Neural progenitor cell (in vitro differentiated cells): ENCODE data around the gene ZNF148. TPM values are rescaled to one million over a fixed set of nuclear protein-coding genes. Genes with fewer than 3 reads are reported as not detected.

Experiments used
- DNase-seq: peaks from one replicate; pipeline ENCODE4 v3.0.0-alpha.2; 2016; ENCODE audit warnings: low spot score
- H2AFZ ChIP-seq: fragments of 200-600 bp; sonication (generic); replicated peaks from 2 replicates; pipeline ENCODE4 v1.6.1; 2016; ENCODE audit warnings: antibody characterized with exemption
- H3F3A ChIP-seq: fragments of 200-600 bp; sonication (generic); 2 replicates; pipeline ENCODE4 v1.6.1; 2016; ENCODE audit warnings: antibody characterized with exemption, low read depth
- H3K27ac ChIP-seq: fragments of 200-600 bp; sonication (generic); 2 replicates; pipeline ENCODE4 v1.5.1; 2016; ENCODE audit warnings: mild to moderate bottlenecking
- H3K27me3 ChIP-seq: fragments of 200-600 bp; sonication (generic); 2 replicates; pipeline ENCODE4 v1.6.1; 2016; ENCODE audit warnings: mild to moderate bottlenecking, moderate library complexity
- H3K36me3 ChIP-seq: fragments of 200-600 bp; sonication (generic); 2 replicates; pipeline ENCODE4 v1.5.1; 2016
- H3K4me1 ChIP-seq: fragments of 200-600 bp; sonication (generic); 2 replicates; pipeline ENCODE4 v1.6.1; 2016; ENCODE audit warnings: mixed run types
- H3K4me2 ChIP-seq: fragments of 200-600 bp; sonication (generic); 2 replicates; pipeline ENCODE4 v1.6.1; 2016
- H3K4me3 ChIP-seq: fragments of 200-600 bp; sonication (generic); 2 replicates; pipeline ENCODE4 v1.5.1; 2016
- H3K79me2 ChIP-seq: fragments of 200-600 bp; sonication (generic); 2 replicates; pipeline ENCODE4 v1.6.1; 2016; ENCODE audit warnings: low read depth
- H3K9ac ChIP-seq: fragments of 200-600 bp; sonication (generic); 2 replicates; pipeline ENCODE4 v1.6.1; 2016
- H3K9me3 ChIP-seq: fragments of 200-600 bp; sonication (generic); 2 replicates; pipeline ENCODE4 v1.5.1; 2016; ENCODE audit warnings: low read depth
- H4K20me1 ChIP-seq: fragments of 200-600 bp; sonication (generic); 2 replicates; pipeline ENCODE4 v1.6.1; 2016; ENCODE audit warnings: low read depth
- H3K27ac Mint-ChIP-seq: 3 replicates; pipeline ENCODE4 v1.8.0; 2021; ENCODE audit warnings: mixed read lengths
- H3K27me3 Mint-ChIP-seq: 2 replicates; pipeline ENCODE4 v1.8.0; 2022; ENCODE audit warnings: low read depth, mild to moderate bottlenecking, inconsistent platforms, moderate library complexity, mixed read lengths; ENCODE audit not compliant: insufficient read depth
- H3K36me3 Mint-ChIP-seq: 3 replicates; pipeline ENCODE4 v1.8.0; 2021; ENCODE audit warnings: mixed read lengths
- H3K4me1 Mint-ChIP-seq: 3 replicates; pipeline ENCODE4 v1.8.0; 2021; ENCODE audit warnings: mixed read lengths
- H3K4me3 Mint-ChIP-seq: 3 replicates; pipeline ENCODE4 v1.8.0; 2021; ENCODE audit warnings: mild to moderate bottlenecking, moderate library complexity, mixed read lengths
- H3K9me3 Mint-ChIP-seq: 3 replicates; pipeline ENCODE4 v1.8.0; 2020; ENCODE audit warnings: mixed read lengths
- EZH2 ChIP-seq: fragments of 200-600 bp; sonication (generic); IDR thresholded peaks from 2 replicates; pipeline ENCODE4 v1.6.1; 2017; ENCODE audit warnings: antibody characterized with exemption, mild to moderate bottlenecking, moderate library complexity
- EZH2phosphoT487 ChIP-seq: fragments of 200-600 bp; sonication (generic); IDR thresholded peaks from 2 replicates; pipeline ENCODE4 v1.6.1; 2017; ENCODE audit warnings: antibody characterized with exemption
- small RNA-seq: library from RNA; depleted of rRNA; stranded (forward); fragments of <200 nt; gene quantifications from one replicate; pipeline ENCODE3, GENCODE V24; 2015
- total RNA-seq: library from RNA; depleted of rRNA; stranded (reverse); fragments of >200 nt; gene quantifications from 2 replicates; pipeline ENCODE4 v1.2.3, GENCODE V29; 2015; ENCODE audit warnings: low replicate concordance
- TF ChIP-seq, protein P1 (sequence below): fragments of 200-600 bp; sonication (generic); IDR thresholded peaks from 2 replicates; pipeline ENCODE4 v1.5.1; 2017; ENCODE audit warnings: antibody characterized with exemption, mild to moderate bottlenecking

ZNF148 gene
- total RNA-seq, 1 donor from 2014 or later = 37.1 TPM

DNA sequence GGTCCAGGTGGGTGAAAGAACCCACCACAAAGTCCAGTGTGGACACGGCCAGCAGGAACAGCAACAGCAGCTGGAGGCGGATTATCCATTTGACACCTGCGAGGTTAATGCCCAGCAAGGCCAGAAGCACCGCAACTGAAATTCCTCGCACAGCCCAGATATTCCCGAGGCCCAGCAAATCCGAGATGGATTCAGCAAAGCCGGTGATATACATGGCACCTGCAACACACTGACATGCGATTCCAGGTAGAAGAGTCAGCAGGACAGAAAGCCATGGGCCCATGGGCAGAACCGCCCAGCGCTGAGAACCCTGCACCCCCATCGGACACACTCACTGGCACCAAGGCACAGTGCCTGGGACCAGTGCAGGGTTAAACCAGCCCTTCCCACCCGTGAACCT lies 197.4 kb downstream of the ZNF148 start:
- no peak overlapping the region for H2AFZ ChIP-seq
- no peaks in the 10 kb centered on the region for H3K27me3 Mint-ChIP-seq
- H3F3A ChIP-seq = peaks cover 1% of the 10 kb centered on the region
- H3K9me3 Mint-ChIP-seq = peaks cover 5% of the 10 kb centered on the region
- no peak overlapping the region for H3K9ac ChIP-seq
- H3K27ac Mint-ChIP-seq = no peak overlapping the region
- no peak overlapping the region for H3K4me3 Mint-ChIP-seq
- H3K27me3 ChIP-seq = no peaks in the 10 kb centered on the region
- H3K79me2 ChIP-seq = no peaks in the 10 kb centered on the region
- no peaks in the 10 kb centered on the region for H3K9me3 ChIP-seq
- no peak for DNase-seq
- H3K4me1 Mint-ChIP-seq = peaks cover 11% of the 10 kb centered on the region
- TF ChIP-seq, protein P1, sequence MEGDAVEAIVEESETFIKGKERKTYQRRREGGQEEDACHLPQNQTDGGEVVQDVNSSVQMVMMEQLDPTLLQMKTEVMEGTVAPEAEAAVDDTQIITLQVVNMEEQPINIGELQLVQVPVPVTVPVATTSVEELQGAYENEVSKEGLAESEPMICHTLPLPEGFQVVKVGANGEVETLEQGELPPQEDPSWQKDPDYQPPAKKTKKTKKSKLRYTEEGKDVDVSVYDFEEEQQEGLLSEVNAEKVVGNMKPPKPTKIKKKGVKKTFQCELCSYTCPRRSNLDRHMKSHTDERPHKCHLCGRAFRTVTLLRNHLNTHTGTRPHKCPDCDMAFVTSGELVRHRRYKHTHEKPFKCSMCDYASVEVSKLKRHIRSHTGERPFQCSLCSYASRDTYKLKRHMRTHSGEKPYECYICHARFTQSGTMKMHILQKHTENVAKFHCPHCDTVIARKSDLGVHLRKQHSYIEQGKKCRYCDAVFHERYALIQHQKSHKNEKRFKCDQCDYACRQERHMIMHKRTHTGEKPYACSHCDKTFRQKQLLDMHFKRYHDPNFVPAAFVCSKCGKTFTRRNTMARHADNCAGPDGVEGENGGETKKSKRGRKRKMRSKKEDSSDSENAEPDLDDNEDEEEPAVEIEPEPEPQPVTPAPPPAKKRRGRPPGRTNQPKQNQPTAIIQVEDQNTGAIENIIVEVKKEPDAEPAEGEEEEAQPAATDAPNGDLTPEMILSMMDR = no peak
- no peak for TF ChIP-seq EZH2phosphoT487
- TF ChIP-seq EZH2 = no peak
- H3K4me2 ChIP-seq = no peak overlapping the region
- no peak overlapping the region for H3K4me3 ChIP-seq
- H3K36me3 ChIP-seq = no peaks in the 10 kb centered on the region
- peaks cover 2% of the 10 kb centered on the region for H3K36me3 Mint-ChIP-seq
- peaks cover 7% of the 10 kb centered on the region for H3K4me1 ChIP-seq
- no peaks in the 10 kb centered on the region for H4K20me1 ChIP-seq
- no peak overlapping the region for H3K27ac ChIP-seq

Small RNAs within 50 kb of the gene (small RNA-seq; reads per million reads assigned to genes)
- not detected for gene RNU6-232P

Other genes starting within 250 kb of the ZNF148 start
- gene SLC12A8, start 162.6 kb downstream of the ZNF148 start, total RNA-seq = 2.2 and 4.6 TPM in 2 replicates
- gene SNX4, start 144.9 kb upstream of the ZNF148 start, total RNA-seq = 51.9 and 65.4 TPM in 2 replicates
- 17.5 and 21.8 TPM in 2 replicates for gene OSBPL11, start 220.2 kb upstream of the ZNF148 start, total RNA-seq